Neural cell (in vitro differentiated cells): ENCODE measurements around the gene SH3BP5.

Experiments used
- CTCF ChIP-seq: fragments of 450-650 bp; IDR thresholded peaks from 2 replicates; pipeline ENCODE4 v1.5.1; 2014; ENCODE audit warnings: antibody characterized with exemption, mild to moderate bottlenecking, moderate library complexity; ENCODE audit not compliant: poor library complexity, severe bottlenecking
- EP300 ChIP-seq: fragments of 450-650 bp; conservative IDR thresholded peaks from 2 replicates; pipeline ENCODE4 v1.6.1; 2014; ENCODE audit warnings: antibody characterized with exemption, mild to moderate bottlenecking, moderate library complexity; ENCODE audit not compliant: poor library complexity, severe bottlenecking
- EZH2 ChIP-seq: fragments of 200-600, 300-800 bp; shearing (Covaris generic), sonication (generic); IDR thresholded peaks from 2 replicates; pipeline ENCODE4 v1.6.1; 2014; ENCODE audit warnings: antibody characterized with exemption, low read length, borderline replicate concordance, mild to moderate bottlenecking; ENCODE audit not compliant: insufficient read depth, poor library complexity, severe bottlenecking
- MXI1 ChIP-seq: fragments of 450-650 bp; conservative IDR thresholded peaks from 2 replicates; pipeline ENCODE4 v1.6.1; 2014; ENCODE audit warnings: antibody characterized with exemption, mild to moderate bottlenecking; ENCODE audit not compliant: poor library complexity, severe bottlenecking
- POLR2AphosphoS5 ChIP-seq: IDR thresholded peaks from 2 replicates; pipeline ENCODE4 v1.6.1; 2012
- RAD21 ChIP-seq: fragments of 450-650 bp; conservative IDR thresholded peaks from 2 replicates; pipeline ENCODE4 v1.6.1; 2014; ENCODE audit warnings: antibody characterized with exemption, mild to moderate bottlenecking, moderate library complexity
- REST ChIP-seq: IDR thresholded peaks from 2 replicates; pipeline ENCODE4 v1.6.1; 2012; ENCODE audit warnings: borderline replicate concordance
- SMC3 ChIP-seq: fragments of 450-650 bp; conservative IDR thresholded peaks from 2 replicates; pipeline ENCODE4 v1.6.1; 2014; ENCODE audit warnings: antibody characterized with exemption, mild to moderate bottlenecking, moderate library complexity; ENCODE audit not compliant: poor library complexity
- TAF1 ChIP-seq: IDR thresholded peaks from 2 replicates; pipeline ENCODE4 v1.6.1; 2012; ENCODE audit warnings: low read depth

GRCh38 chr3:15295506-15295905 lies 36.9 kb downstream of the SH3BP5 start:
- no peak for TF ChIP-seq REST
- TF ChIP-seq POLR2AphosphoS5, result no peak
- TF ChIP-seq EZH2, result no peak
- TF ChIP-seq SMC3, result no peak
- no peak for TF ChIP-seq EP300
- TF ChIP-seq CTCF, result no peak
- TF ChIP-seq TAF1, result no peak
- TF ChIP-seq RAD21, result no peak
- TF ChIP-seq MXI1, result no peak
